ENCODE results near the gene TBC1D22A.

DNA sequence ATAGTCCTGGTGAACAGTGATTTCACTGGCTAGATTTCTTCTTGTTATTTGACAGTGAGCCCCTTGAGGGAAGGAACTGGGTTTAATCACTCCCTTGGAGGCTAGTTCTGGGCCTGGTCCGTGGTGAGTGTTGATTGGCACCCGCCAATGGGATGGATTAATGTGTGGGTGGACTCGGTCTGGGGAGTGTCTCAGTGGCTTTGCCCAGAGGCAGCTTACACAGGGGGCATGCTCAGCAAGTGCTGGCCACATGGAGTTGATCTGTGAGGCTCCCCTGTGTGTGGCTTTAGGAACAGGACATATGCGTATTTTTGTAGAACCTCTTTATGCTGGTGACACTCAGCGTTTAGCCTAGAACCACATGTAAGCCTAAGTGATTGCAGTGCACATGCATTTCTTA lies 106.9 kb downstream of the TBC1D22A start:
- TF ChIP-seq, protein P1, sequence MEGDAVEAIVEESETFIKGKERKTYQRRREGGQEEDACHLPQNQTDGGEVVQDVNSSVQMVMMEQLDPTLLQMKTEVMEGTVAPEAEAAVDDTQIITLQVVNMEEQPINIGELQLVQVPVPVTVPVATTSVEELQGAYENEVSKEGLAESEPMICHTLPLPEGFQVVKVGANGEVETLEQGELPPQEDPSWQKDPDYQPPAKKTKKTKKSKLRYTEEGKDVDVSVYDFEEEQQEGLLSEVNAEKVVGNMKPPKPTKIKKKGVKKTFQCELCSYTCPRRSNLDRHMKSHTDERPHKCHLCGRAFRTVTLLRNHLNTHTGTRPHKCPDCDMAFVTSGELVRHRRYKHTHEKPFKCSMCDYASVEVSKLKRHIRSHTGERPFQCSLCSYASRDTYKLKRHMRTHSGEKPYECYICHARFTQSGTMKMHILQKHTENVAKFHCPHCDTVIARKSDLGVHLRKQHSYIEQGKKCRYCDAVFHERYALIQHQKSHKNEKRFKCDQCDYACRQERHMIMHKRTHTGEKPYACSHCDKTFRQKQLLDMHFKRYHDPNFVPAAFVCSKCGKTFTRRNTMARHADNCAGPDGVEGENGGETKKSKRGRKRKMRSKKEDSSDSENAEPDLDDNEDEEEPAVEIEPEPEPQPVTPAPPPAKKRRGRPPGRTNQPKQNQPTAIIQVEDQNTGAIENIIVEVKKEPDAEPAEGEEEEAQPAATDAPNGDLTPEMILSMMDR (IDR thresholded peaks at IDR 0.05): no peak
- TF ChIP-seq EP300 (IDR thresholded peaks at IDR 0.05; ENCODE audit: low read depth): no peak
- no peak for TF ChIP-seq POLR2A (IDR thresholded peaks at IDR 0.05)
- TF ChIP-seq POLR2AphosphoS5 (IDR thresholded peaks at IDR 0.05): no peak

All from transverse colon (tissue), 4 donors.